ENCODE results near the gene RHBDD1. TPM values are rescaled to one million over a fixed set of nuclear protein-coding genes. Genes with fewer than 3 reads are reported as not detected.
A peak's percentile ranks its signal among the peaks of the same experiment; 100 is the strongest.

Gene RHBDD1
- polyA plus RNA-seq, 1 of the 3 experiments (the other 2 are of a cell fraction): 10.3 TPM

DNA sequence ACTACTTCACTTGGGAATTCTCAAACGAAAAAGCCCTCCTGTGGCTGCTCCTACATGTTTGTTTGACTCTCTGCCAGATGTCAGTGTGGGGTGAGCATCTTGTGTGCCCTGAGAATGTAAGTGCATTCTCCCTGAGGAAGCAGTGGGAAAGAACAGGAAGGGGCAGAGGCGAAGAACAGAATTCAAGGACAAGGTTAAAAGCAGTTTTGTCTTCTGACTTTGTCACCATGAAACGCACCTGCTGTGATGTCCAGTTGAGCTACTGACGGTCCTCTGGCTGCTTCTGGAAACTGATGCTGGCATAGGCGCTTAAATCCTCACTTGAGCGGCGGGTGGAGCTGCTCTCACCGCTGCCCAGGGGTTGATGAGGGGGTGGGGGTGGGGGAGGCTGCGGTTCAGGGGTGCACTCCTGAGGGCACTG is 41.1 kb upstream of the RHBDD1 start (continued):
- TF ChIP-seq FOXM1 (IDR thresholded peaks at IDR 0.05; ENCODE audit: low read depth): no peak
- no peak; the same call in 1 of the 2 replicates for TF ChIP-seq SMC3 (IDR thresholded peaks at IDR 0.05; ENCODE audit: low read depth, low read length)
- 0 out of 2 replicates have a peak, but pooled peaks have one; percentile 19 for TF ChIP-seq SIN3A (IDR thresholded peaks at IDR 0.05; ENCODE audit: borderline replicate concordance, low read depth, low read length)
- no peak for TF ChIP-seq YY1 (IDR thresholded peaks at IDR 0.05; ENCODE audit: low read depth)
- TF ChIP-seq RFX5 (IDR thresholded peaks at IDR 0.05; ENCODE audit: low read length): no peak

DNA sequence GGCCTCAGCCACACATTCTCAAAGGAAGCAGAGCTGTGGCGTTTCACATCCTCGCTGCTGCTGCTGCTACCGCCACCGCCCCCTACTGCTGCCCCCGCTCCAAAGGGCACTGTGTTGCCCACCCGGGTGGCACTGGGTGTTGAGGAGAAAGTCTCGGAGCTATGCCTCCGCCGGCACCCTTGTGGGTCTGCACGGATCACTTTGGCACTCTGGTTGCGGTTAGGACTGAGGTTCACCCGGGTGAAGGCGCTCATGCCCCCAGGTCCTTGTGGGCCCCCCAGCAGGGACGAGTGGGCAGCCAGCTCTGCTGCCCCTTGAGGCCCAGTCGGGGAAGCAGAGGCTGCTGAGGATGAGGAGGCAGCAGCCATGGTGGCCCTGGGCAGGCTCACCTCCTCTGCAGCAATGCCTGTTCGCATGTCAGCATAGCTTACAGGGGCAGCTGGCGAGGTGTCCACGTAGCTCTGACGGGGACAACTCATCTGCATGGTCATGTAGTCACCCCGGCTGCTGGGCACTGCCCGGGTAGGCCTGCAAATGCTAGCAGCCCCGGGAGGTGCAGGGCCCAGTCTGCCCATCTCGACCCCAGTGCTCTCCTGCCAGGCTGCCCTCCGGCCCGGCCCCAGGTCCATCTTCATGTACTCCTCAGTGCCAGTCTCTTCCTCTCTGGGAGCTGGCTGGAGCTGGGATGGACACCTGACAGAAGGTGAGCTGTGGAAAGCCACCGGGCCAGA is 40.4 kb upstream of the RHBDD1 start:
- H3K4me1 ChIP-seq (ENCODE audit: control insufficient read depth in 1 of 2, insufficient read depth in 2 of 2, low read depth in 1 of 2, low read length in 1 of 2): peaks cover 18 to 29% of the 10 kb centered on the region in 2 experiments
- CTCF ChIA-PET: interaction anchor here (1.2 to 1.6 kb wide), 2 partner anchors 190 to 580 kb away, joined by 4 to 5 read pairs; no protein-coding TSS in a partner anchor
- WGBS (ENCODE audit: low lambda C conversion rate): 89% methylated on average over 13 of the region's 26 CpGs
- POLR2A ChIA-PET: no interaction called here
- peak overlapping the region; percentile 26 to 74; a peak in 3 of 4 replicates for H3K4me3 ChIP-seq (ENCODE audit: low read depth in 2 of 2, low read length in 1 of 2)
- peak overlapping the region; percentile 85; the same call in 1 of the 2 replicates for H3K4me2 ChIP-seq
- no peak overlapping the region for H3K27ac ChIP-seq (ENCODE audit: low read depth in 2 of 2, low read length in 1 of 2)
- TF ChIP-seq MXI1 (IDR thresholded peaks at IDR 0.05; ENCODE audit: low read depth, low read length): no peak
- no peak for TF ChIP-seq CHD2 (IDR thresholded peaks at IDR 0.05; ENCODE audit: low read length, partially characterized antibody)
- no peak for TF ChIP-seq NFIC (IDR thresholded peaks at IDR 0.05; ENCODE audit: borderline replicate concordance)
- no peak for TF ChIP-seq NRF1 (IDR thresholded peaks at IDR 0.05; ENCODE audit: low read depth, low read length)
- TF ChIP-seq EP300 (IDR thresholded peaks at IDR 0.05; ENCODE audit: borderline replicate concordance in 1 of 2, low read depth in 1 of 2, low read length in 1 of 2): no peak
- TF ChIP-seq, protein P1, sequence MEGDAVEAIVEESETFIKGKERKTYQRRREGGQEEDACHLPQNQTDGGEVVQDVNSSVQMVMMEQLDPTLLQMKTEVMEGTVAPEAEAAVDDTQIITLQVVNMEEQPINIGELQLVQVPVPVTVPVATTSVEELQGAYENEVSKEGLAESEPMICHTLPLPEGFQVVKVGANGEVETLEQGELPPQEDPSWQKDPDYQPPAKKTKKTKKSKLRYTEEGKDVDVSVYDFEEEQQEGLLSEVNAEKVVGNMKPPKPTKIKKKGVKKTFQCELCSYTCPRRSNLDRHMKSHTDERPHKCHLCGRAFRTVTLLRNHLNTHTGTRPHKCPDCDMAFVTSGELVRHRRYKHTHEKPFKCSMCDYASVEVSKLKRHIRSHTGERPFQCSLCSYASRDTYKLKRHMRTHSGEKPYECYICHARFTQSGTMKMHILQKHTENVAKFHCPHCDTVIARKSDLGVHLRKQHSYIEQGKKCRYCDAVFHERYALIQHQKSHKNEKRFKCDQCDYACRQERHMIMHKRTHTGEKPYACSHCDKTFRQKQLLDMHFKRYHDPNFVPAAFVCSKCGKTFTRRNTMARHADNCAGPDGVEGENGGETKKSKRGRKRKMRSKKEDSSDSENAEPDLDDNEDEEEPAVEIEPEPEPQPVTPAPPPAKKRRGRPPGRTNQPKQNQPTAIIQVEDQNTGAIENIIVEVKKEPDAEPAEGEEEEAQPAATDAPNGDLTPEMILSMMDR (IDR thresholded peaks at IDR 0.05): no peak
- no peak for TF ChIP-seq TAF1 (IDR thresholded peaks at IDR 0.05; ENCODE audit: borderline replicate concordance, low read depth, low read length)
- TF ChIP-seq SIN3A (IDR thresholded peaks at IDR 0.05; ENCODE audit: borderline replicate concordance, low read depth, low read length): no peak
- no peak for TF ChIP-seq RCOR1 (IDR thresholded peaks at IDR 0.05; ENCODE audit: low read length)
- no peak for TF ChIP-seq JUND (IDR thresholded peaks at IDR 0.05)
- TF ChIP-seq ELF1 (IDR thresholded peaks at IDR 0.05): no peak
- TF ChIP-seq, protein P2, sequence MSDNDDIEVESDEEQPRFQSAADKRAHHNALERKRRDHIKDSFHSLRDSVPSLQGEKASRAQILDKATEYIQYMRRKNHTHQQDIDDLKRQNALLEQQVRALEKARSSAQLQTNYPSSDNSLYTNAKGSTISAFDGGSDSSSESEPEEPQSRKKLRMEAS (IDR thresholded peaks at IDR 0.05; ENCODE audit: low read depth): no peak
- no peak for TF ChIP-seq POLR2AphosphoS5 (IDR thresholded peaks at IDR 0.05; ENCODE audit: low read depth, low read length)
- TF ChIP-seq, protein P3, sequence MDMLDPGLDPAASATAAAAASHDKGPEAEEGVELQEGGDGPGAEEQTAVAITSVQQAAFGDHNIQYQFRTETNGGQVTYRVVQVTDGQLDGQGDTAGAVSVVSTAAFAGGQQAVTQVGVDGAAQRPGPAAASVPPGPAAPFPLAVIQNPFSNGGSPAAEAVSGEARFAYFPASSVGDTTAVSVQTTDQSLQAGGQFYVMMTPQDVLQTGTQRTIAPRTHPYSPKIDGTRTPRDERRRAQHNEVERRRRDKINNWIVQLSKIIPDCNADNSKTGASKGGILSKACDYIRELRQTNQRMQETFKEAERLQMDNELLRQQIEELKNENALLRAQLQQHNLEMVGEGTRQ (IDR thresholded peaks at IDR 0.05; ENCODE audit: borderline replicate concordance, low read depth, low read length): no peak
- TF ChIP-seq YY1 (IDR thresholded peaks at IDR 0.05; ENCODE audit: low read depth): no peak
- no peak for TF ChIP-seq RAD21 (IDR thresholded peaks at IDR 0.05; ENCODE audit: low read length)
- H2AFZ ChIP-seq (ENCODE audit: low read depth): no peak overlapping the region
- H3K27me3 ChIP-seq (ENCODE audit: insufficient read depth): no peaks in the 10 kb centered on the region
- H3K9ac ChIP-seq: no peak overlapping the region
- DNase-seq: peak; percentile 14
- no peaks in the 10 kb centered on the region for H3K9me2 ChIP-seq
- H3K79me2 ChIP-seq (ENCODE audit: insufficient read depth): peaks cover 88% of the 10 kb centered on the region
- H3K36me3 ChIP-seq (replicated peaks in 1 of 2; ENCODE audit: control insufficient read depth in 1 of 2, insufficient read depth in 2 of 2, low read length in 1 of 2): peaks cover 0 to 34% of the 10 kb centered on the region in 2 experiments
- H3F3A ChIP-seq (replicated peaks; ENCODE audit: insufficient read depth): no peaks in the 10 kb centered on the region
- no peaks in the 10 kb centered on the region for H3K9me3 ChIP-seq
- peaks cover 10% of the 10 kb centered on the region; the same call in 1 of the 2 replicates for H4K20me1 ChIP-seq (ENCODE audit: insufficient read depth)

Data from SK-N-SH (cell line).